Tibial nerve (tissue), 4 donors: Measurements from ENCODE around the gene PRUNE2. TPM values are rescaled to one million over a fixed set of nuclear protein-coding genes. Genes with fewer than 3 reads are reported as not detected.

Experiments used
- DNase-seq, 2 donors: peaks; one replicate each; pipeline ENCODE4 v3.0.0-alpha.2; 2019; ENCODE audit warnings: low spot score in 2 of 2
- H3K27ac ChIP-seq, 4 donors: fragments of 200-600 bp; sonication (generic) in 3 of 4; one replicate each; pipeline ENCODE4 v1.5.1; 2017 to 2019; ENCODE audit warnings: mild to moderate bottlenecking in 1 of 4
- H3K27me3 ChIP-seq, 2 donors: fragments of 200-600 bp; sonication (generic) in 1 of 2; one replicate each; pipeline versions ENCODE4 v1.5.1 to v1.6.0; 2017 to 2019
- H3K36me3 ChIP-seq, 3 donors: fragments of 200-600 bp; sonication (generic); one replicate each; pipeline ENCODE4 v1.5.1; 2018 to 2019
- H3K4me1 ChIP-seq, 4 donors: fragments of 200-600 bp; sonication (generic) in 3 of 4; one replicate each; pipeline ENCODE4 v1.5.1; 2017 to 2019
- H3K4me3 ChIP-seq, 4 donors: fragments of 200-600 bp; sonication (generic) in 3 of 4; one replicate each; pipeline ENCODE4 v1.5.1; 2017 to 2019; ENCODE audit warnings: mild to moderate bottlenecking in 1 of 4, moderate library complexity in 1 of 4
- H3K9me3 ChIP-seq, 4 donors: fragments of 200-600 bp; sonication (generic) in 3 of 4; one replicate each; pipeline ENCODE4 v1.5.1; 2017 to 2019
- CTCF ChIP-seq, 5 experiments: fragments of 200-600 bp in 3 of 5; fragments of 450-650 bp in 2 of 5; sonication (generic) in 3 of 5; IDR thresholded peaks; one replicate each; pipeline ENCODE4 v1.5.1; 2016 to 2019; ENCODE audit warnings: antibody characterized with exemption in 5 of 5, mild to moderate bottlenecking in 3 of 5, moderate library complexity in 2 of 5
- EP300 ChIP-seq, 2 donors: sonication (generic); formaldehyde crosslinking; IDR thresholded peaks; one replicate each; pipeline ENCODE4 v1.6.1; 2017; ENCODE audit warnings: antibody characterized with exemption in 2 of 2, mild to moderate bottlenecking in 1 of 2
- POLR2A ChIP-seq, 2 donors: fragments of 450-650 bp; IDR thresholded peaks; one replicate each; pipeline ENCODE4 v1.6.1; 2017; ENCODE audit warnings: antibody characterized with exemption in 2 of 2, mild to moderate bottlenecking in 2 of 2, moderate library complexity in 2 of 2
- WGBS, 2 donors: methylation state at CpG; one replicate each; pipeline ENCODE4 v1.1.5; 2018; 5-methylcytosine and 5-hydroxymethylcytosine counted together
- total RNA-seq, 4 donors: library from RNA; depleted of rRNA; stranded (reverse); fragments of >200 nt; gene quantifications; one replicate each; pipeline ENCODE4 v1.1.0, GENCODE V29; 2016

Gene PRUNE2
- total RNA-seq, 4 donors from 2014 or later: 23.2 to 50.4 (median 24.2) TPM

GRCh38 chr9:76793784-76794431 is 112.0 kb downstream of the PRUNE2 start:
- H3K4me3 ChIP-seq: no peak overlapping the region
- H3K27me3 ChIP-seq: no peaks in the 10 kb centered on the region
- no peaks in the 10 kb centered on the region for H3K36me3 ChIP-seq
- DNase-seq: no peak
- no peak overlapping the region for H3K27ac ChIP-seq
- WGBS, 2 donors: 85 to 88% methylated on average over 15 of the region's 15 CpGs
- TF ChIP-seq CTCF (IDR thresholded peaks at IDR 0.05) (no peak), EP300 (IDR thresholded peaks at IDR 0.05) (no peak), POLR2A (IDR thresholded peaks at IDR 0.05) (no peak)
- no peaks in the 10 kb centered on the region for H3K4me1 ChIP-seq
- no peaks in the 10 kb centered on the region for H3K9me3 ChIP-seq

- H3K27me3 ChIP-seq: no peaks in the 10 kb centered on the region
- no peak overlapping the region for H3K4me3 ChIP-seq
- no peak overlapping the region for H3K27ac ChIP-seq
- no peak for DNase-seq
- TF ChIP-seq POLR2A (IDR thresholded peaks at IDR 0.05) (no peak), CTCF (IDR thresholded peaks at IDR 0.05) (no peak), EP300 (IDR thresholded peaks at IDR 0.05) (no peak)
- WGBS, 2 donors: 90 to 94% methylated on average over 1 of the region's 1 CpG
- no peaks in the 10 kb centered on the region for H3K4me1 ChIP-seq
- H3K36me3 ChIP-seq: no peaks in the 10 kb centered on the region
- no peaks in the 10 kb centered on the region for H3K9me3 ChIP-seq
Observed at GRCh38 chr9:76789840-76790239, 116.1 kb downstream of the PRUNE2 start.

GRCh38 chr9:76787677-76788076 is 118.2 kb downstream of the PRUNE2 start:
- WGBS, 2 donors: 86 to 93% methylated on average over 11 of the region's 11 CpGs
- H3K4me1 ChIP-seq: no peaks in the 10 kb centered on the region
- no peaks in the 10 kb centered on the region for H3K9me3 ChIP-seq
- H3K27ac ChIP-seq: no peak overlapping the region
- TF ChIP-seq EP300 (IDR thresholded peaks at IDR 0.05): no peak
- no peak for TF ChIP-seq POLR2A (IDR thresholded peaks at IDR 0.05)
- TF ChIP-seq CTCF (IDR thresholded peaks at IDR 0.05): no peak
- H3K4me3 ChIP-seq: no peak overlapping the region
- no peaks in the 10 kb centered on the region for H3K36me3 ChIP-seq
- H3K27me3 ChIP-seq: no peaks in the 10 kb centered on the region
- no peak for DNase-seq

GRCh38 chr9:76785501-76785900 is 120.4 kb downstream of the PRUNE2 start:
- H3K27me3 ChIP-seq: no peaks in the 10 kb centered on the region
- H3K36me3 ChIP-seq: no peaks in the 10 kb centered on the region
- no peak overlapping the region for H3K4me3 ChIP-seq
- WGBS, 2 donors: 100% methylated on average over 1 of the region's 1 CpG
- TF ChIP-seq EP300 (IDR thresholded peaks at IDR 0.05) (no peak), CTCF (IDR thresholded peaks at IDR 0.05) (no peak)
- DNase-seq: no peak
- H3K27ac ChIP-seq: no peak overlapping the region
- H3K4me1 ChIP-seq: no peaks in the 10 kb centered on the region
- H3K9me3 ChIP-seq: no peaks in the 10 kb centered on the region

- no peak overlapping the region for H3K27ac ChIP-seq
- DNase-seq: no peak
- H3K4me3 ChIP-seq: no peak overlapping the region
- no peaks in the 10 kb centered on the region for H3K4me1 ChIP-seq
- H3K36me3 ChIP-seq: no peaks in the 10 kb centered on the region
- H3K27me3 ChIP-seq: no peaks in the 10 kb centered on the region
- no peak for TF ChIP-seq CTCF (IDR thresholded peaks at IDR 0.05)
- no peak for TF ChIP-seq POLR2A (IDR thresholded peaks at IDR 0.05)
- TF ChIP-seq EP300 (IDR thresholded peaks at IDR 0.05): no peak
- H3K9me3 ChIP-seq: no peaks in the 10 kb centered on the region
Observed at GRCh38 chr9:76784881-76785280, 121.0 kb downstream of the PRUNE2 start.
